ENCODE measurements around the gene ATF7IP2.
"Not testable (repeated sequence)": the region's sequence is repeated elsewhere in the genome, so short reads cannot be mapped to it uniquely, and the experiment has no call there.

Gene ATF7IP2

DNA sequence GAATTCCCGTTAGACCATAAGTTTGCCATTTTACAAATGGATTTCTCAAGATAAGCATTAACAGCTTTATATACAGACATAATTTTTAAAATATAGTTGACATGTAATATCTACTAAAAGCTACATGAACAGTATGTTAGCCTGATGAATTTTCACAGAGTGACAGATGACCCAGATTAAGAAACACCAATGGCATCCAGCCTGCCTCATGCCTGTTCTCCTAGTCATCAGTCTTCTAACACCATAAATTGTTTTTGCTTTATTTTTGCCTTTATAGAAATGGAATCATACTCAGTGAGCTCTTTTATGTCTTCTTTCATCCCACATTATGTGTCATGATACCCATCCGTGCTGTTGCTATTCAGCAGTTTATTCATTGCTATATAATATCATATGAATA lies 80.0 kb downstream of the ATF7IP2 start:
- DNase-seq: no peak

DNA sequence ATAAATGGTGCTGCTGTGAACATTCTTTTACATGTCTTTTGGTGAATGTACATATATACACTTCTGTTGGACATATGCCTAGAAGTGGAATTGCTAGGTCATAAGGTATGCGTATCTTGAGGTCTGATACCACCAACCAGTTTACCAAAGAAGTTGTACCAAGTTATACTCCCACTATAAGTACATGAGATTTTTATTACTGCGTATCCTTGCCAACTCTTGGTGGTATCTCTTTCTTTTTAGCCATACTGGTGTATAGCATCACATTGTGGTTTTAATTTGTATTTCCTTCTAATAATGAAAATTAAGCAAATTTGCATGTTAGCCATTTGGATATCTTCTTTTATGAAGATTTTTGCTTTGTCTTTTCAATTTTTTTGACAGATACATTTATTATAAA lies 80.5 kb downstream of the ATF7IP2 start:
- DNase-seq: no peak

DNA sequence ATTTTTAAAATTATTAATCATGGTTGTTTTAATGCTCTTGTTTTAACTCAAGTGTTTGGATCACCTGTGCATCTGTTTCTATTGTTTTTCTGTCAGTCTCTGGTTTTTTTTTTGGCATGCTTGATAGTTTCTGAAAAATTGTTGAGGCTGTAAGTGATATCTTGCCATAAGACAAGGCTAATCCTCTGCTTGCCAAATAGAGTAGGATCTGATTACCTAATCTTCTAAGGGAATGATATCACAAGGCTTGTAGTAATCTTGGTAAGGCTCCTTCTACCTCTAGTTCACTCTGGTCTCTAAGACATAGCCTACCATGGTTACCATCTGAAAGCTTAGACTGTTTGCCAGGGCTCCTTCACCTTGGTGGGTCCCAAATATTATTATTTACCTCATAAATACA lies 81.0 kb downstream of the ATF7IP2 start:
- DNase-seq: no peak

DNA sequence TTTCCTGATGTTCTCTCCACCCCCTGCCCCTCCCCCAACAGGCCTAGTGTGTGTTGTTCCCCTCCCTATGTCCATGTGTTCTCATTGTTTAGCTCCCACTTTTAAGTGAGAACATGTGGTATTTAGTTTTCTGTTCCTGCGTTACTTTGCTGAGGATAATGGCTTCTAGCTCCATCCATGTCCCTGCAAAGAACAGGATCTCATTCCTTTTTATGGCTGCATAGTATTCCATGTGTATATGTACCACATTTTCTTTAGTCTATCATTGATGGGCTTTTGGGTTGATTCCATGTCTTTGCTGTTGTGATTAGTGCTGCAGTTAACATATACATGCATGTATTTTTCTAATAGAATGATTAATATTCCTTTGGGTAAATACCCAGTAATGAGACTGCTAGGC lies 90.8 kb downstream of the ATF7IP2 start:
- not testable (repeated sequence) for DNase-seq

DNA sequence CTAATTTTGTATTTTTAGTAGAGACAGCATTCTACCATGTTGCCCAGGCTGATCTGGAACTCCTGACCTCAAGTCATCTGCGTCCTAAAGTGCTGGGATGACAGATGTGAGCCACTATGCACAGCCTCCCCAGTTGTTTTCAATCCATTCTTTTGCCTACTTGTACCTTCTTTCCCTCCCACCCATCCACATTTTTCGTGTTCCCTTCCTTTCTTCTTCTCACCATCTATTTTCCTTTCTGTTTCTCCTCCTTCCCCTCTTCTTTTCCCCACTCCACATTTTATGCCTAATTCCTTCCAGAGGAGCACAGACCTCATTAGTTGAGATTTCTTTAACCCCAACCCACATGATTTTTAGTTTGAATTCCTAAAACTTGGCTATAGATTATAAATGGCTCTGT lies 94.3 kb downstream of the ATF7IP2 start:
- DNase-seq: no peak

DNA sequence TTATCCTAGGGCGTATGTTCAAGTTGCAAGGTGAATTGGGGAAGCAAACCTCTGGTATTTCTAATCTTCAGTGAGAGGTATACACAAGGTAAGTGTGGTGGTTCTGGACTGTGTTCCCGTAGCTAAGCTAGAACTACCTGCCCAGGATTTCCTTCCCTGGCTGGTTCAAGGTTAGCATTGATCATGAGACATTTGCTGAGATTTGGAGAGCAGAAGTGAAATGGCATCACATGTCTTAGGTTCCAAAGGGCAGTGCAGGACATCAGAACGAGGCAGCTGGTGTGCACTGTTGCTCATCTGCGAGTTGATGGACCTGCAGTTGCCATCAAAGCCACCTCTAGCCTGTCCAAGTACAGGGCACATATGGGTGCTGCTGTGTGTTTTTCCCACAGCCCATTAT lies 99.3 kb downstream of the ATF7IP2 start:
- no peak for DNase-seq

DNA sequence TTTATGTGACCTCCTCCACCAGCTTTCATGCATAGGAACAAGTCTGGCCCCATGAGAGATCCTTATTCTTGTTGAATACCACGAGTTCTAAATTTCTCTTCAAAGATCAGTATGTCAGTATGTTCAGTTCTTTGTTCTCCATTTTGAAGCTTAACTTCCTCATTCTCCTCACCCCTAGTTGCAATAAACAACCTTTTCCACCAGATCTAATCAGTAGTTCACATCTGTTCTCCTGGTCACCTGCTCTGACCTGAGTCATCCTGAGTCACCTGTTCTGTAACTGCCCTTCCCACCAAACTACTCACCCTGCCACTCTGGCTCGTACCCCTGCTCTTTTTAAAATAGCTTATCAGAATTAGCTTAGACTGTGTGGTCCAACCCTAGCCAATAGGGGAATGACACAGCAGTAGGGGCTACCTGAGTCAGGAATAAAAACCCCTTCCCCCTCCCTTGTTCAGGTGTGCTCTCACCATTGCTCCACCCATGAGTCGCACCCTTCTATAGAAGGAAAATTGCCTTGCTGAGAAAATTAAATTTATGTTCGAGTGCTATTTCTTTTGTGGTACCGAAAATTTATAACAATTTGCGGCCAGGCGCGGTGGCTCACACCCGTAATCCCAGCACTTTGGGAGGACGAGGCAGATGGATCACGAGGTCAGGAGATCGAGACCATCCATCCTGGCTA lies 100.0 kb downstream of the ATF7IP2 start:
- no peak for DNase-seq

DNA sequence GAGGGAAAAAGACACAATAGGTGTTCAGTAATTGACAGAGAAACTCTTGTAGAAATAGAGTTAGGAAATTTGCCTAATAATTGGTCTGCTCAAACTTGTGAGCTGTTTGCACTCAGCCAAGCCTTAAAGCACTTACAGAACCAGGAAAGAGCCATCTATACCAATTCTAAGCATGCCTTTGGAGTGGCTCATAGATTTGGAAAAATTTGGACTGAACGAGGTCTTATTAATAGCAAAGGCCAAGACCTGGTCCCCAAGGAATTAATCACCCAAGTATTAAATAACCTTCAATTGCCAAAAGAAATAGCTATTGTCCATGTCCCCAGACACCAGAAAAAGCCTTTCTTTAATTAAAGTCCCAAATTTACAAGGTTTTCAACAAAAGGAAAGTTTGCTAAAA lies 104.3 kb downstream of the ATF7IP2 start:
- no peak for DNase-seq

DNA sequence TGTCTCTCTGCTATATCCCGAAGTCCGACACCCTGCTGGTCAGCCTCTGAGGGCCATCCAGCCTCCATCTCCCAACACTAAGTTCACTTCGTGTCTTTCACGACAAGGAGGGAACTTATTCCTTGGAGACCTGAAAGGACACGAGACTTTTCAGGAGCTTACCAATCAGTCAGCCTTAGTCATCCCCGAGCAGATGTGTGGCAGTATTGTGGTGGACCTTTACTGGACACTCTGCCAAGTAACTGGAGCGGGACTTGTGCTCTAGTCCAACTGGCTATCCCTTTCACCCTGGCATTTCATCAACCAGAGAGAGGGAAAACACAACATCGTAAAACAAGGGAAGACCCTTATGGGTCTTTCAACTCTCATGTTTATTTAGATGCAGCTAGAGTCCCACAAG lies 107.4 kb downstream of the ATF7IP2 start:
- no peak for DNase-seq

DNA sequence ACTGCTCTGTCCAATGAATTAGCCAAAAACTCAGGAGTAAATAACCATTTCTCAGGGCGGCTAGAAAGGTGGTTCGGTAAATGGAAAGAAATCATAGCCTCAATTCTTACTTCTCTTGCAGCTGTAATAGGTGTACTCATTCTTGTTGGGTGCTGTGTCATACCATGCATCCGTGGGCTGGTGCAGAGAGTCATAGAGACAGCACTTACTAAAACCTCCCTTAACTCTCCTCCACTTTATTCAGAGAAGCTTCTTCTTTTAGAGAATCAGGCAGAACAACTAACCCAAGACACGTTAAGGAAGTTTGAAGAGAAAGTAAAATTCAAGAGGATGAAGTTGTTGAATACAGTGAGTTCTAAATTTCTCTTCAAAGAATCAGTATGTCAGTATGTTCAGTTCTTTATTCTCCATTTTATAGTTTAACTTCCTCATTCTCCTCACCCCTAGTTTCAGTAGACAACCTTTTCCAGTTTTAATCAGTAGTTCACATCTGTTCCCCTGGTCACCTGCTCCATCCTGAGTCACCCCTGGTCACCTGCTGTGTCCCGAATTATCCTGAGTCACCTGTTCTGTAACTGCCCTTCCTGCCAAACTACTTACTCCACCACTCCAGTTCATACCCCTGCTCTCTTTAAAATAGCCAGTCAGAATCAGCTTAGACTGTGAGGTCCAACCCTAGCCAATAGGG lies 108.6 kb downstream of the ATF7IP2 start:
- no peak for DNase-seq

DNA sequence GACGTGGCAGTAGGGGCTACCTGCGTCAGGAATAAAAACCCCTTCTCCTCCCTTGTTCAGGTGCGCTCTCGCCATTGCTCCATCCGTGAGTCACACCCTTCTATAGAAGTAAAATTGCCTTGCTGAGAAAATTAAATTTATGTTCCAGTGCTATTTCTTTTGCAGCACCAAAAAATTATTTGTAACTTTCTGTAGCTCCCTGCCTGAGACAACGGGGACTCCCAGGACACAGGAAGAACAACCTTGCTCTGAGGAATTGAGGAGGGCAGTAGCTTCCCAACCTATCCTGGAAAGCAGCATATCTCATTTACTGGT lies 109.1 kb downstream of the ATF7IP2 start:
- no peak for DNase-seq

DNA sequence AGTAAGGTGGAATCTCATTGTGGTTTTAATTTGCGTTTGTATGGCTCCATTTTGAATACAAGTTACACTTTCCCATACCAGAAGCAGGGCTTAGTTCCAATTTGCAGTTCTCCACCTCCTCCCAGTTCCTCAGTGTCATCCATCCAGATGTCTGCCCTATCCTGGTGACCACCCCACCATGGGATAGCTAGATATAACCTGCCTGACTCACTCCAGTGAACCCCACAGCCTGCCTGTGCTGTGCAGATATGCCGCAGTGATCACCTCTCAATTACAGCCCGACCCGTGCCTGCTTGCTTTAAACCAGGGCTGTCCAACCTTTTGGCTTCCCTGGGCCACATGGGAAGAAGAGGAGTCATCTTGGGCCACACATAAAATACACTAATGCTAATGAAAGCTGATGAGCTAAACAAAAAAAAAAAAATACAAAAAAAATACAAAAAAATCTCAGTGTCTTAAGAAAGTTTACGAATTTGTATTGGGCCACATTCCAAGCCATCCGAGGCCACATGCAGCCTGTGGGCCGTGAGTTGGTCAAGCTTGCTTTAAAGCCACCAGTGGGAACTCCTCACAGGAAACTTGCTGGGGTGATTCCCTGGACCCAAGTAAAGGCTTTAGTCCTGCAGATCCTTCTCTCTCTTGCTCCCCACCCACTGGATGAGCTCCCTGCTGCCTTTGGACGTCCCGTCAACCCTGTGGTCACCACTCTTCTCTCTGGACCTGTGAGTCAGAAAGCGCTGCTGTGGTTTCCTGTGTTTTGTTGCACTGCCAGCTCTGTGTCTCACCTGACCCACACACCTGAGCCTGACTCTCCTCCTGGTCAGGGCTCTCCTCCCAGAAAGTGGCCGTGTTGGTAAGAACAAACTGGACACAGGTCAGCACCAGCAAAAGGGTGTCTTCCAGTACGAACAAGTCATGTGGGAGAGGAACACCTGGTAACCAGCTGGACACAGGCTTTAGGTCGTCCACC lies 111.6 kb downstream of the ATF7IP2 start:
- DNase-seq: no peak

DNA sequence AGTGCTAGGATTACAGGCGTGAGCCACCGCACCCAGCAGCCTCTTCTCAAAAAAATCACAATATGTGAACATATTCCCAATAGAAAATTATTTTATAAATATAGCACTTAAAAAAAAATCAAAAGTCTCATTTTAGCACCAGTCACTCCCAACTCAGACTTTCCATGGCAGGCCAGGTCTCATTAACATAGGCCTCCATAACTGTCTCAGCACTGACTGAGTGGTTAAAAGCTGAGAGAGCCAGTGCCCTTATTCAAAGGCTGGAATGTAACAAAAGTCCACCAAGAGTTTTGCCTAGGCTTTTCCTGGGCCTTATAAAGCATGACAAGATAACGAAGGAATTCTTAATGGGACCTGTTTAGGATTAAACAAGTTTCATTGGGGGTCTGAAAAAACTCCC lies 114.7 kb downstream of the ATF7IP2 start:
- no peak for DNase-seq

DNA sequence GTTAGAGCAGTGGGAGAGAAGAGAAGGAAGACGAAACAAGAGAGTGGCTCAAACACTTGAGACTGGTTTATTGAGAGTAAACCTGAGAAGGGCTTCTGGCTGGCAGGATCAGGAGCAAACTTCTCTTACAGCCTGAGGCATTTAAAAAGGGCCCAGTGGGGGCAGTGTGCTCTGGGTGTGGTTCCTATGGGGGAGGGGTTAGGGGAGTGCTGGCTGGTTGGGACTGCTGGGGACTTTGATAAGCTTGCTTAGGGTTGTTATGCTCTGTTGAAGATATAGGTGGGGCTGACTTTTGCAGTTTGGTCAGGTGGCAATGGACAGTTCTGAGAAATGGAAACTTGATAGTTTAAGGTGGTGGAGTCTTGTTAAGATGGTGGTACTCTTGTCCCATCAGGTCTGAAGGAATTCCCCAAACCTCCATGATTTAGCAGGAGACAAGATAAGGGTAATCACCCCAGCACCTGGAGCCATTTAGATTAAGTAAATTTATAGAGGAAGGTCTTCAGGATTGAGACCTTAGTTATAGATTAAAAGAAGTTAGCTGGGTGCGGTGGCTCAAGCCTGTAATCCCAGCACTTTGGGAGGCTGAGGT lies 115.3 kb downstream of the ATF7IP2 start:
- DNase-seq: no peak

DNA sequence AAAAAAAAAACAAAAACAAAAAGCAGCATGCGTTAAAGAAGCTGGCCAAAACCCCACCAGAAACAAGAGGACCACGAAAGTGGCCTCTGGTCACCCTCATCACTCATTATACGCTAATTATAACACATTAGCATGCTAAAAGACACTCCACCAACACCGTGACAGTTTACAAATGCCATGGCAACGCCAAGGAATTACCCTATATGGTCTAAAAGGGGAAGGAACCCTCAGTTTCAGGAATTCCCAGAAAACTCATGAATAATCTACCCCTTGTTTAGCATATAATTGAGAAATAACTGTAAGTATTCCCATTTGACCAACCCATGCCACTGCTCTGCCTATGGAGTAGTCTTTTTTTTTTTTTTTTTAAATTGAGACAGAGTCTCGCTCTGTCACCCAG lies 116.9 kb downstream of the ATF7IP2 start:
- DNase-seq: no peak

DNA sequence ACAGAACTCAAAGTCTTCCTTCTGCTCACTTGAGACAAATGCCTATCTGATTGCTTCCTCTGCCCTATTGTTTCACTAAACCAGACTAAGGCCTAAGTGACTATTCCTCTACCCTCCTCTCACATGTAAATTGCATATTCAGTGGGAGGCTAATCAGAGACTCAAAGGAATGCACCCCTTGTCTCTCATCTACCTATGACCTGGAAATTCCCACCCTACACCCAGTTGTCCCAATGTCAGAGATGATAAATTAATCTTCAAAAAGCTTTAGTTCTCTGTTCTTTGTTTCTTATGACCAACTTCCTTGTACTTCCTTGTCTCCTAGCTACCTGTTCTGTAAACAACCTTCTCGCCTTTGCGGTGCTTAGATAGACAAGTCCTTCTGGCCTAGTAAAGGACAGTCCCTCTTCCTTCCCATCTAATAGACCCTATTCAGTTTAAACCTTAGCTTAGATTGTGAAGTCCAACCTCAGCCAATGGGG lies 118.6 kb downstream of the ATF7IP2 start:
- DNase-seq: no peak

DNA sequence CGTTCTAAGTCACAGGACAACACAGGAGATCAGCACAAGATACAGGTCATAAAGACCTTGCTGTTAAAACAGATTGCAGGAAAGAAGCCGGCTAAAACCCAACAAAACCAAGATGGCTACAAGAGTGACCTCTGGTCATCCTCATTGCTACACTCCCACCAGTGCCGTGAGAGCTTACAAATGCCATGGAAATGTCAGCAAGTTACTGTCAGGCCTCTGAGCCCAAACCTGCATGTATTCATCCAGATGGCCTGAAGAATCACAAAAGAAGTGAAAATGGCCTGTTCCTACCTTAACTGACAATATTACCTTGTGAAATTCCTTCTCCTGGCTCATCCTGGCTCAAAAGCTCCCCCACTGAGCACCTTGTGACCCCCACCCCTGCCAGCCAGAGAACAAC lies 119.4 kb downstream of the ATF7IP2 start:
- DNase-seq: not testable (repeated sequence)

DNA sequence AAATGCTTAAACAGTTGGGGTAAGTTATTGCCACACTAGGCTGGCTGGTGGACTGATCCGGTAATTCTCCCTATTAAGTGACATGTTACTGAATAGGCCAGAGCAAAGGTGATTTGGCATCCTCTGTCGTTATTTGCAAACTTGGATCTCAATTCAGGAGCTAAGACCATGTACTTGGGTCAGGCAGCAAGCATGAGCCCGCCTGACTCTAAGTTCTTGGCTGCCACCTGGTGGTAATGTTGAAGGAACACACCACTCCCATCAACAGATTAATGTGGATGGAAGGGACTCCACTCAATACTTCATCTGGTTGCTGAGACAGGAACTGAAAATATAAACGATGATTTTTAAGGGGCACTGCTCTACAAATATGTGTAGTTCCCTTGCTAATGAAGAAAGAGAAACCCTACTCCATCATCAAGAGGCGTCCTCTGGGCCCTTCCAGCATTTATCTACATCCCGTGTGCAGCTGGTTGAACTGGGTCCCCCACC lies 123.7 kb downstream of the ATF7IP2 start:
- peak; percentile 78 for DNase-seq

DNA sequence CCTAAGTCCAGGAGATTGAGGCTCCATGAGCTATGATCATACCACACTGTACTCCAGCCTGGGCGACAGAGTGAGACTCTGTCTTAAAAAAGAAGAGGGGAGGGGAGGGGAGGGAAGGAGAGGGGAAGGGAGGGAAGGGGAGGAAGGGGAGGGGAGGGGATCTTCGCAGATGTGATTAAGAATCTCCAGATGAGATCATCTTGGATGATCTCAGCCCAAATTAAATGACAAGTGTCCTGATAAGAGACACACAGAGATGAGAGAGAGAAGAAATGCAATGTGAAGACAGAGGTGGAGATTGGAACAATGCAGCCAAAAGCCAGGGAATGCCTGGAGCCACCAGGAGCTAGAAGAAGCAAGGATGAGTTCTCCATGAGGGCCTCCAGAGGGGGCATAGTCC lies 124.4 kb downstream of the ATF7IP2 start:
- no peak for DNase-seq

DNA sequence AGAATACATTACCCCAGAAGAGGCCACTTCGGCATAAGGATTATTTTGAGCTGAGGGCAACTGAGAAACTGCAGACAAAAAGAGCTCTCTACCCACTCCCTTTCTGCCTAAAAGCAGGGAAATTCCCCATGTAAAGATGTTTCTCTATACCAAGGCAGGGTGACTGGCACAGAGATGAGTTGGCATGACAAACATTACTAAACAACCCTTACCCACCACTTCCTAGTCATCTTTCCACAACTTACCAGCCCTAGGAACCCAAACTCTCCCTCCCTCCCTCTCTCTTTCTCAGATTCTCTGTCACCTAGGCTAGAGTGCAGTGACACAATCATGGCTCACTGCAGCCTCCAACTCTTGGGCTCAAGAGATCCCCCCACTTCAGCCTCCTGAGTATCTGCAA lies 126.0 kb downstream of the ATF7IP2 start:
- no peak for DNase-seq

DNA sequence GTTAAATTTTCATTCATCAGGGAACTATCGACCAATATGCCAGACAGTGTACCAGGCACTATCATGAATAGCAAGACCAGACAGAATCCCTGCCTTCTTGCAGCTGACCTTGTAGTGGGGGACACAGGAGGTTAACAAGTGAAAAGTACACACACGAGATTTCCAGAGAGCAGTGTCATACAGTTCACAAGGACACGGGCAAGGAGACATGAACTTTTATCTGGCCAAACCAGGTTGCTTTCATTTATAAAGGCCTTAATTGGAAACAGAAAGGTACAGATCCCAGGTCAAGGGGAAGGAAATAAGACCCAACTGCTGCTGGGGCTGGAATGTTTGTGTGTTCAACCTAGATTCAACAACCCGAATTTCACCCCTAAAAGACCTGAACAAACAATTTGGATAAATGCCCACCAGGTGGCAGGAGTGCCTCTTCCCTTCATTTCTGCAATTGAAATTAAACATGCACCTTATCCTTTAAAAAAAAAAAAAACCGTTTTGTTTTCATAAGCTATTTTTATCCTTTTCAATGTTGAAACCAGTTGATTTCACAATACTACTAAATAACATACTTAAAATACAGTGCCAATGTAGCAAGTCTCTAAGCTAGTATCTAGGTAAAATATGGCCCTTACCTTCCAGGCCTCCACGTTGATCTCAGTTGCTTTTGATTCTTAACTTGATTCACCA lies 128.7 kb downstream of the ATF7IP2 start:
- DNase-seq: peak; percentile 30

DNA sequence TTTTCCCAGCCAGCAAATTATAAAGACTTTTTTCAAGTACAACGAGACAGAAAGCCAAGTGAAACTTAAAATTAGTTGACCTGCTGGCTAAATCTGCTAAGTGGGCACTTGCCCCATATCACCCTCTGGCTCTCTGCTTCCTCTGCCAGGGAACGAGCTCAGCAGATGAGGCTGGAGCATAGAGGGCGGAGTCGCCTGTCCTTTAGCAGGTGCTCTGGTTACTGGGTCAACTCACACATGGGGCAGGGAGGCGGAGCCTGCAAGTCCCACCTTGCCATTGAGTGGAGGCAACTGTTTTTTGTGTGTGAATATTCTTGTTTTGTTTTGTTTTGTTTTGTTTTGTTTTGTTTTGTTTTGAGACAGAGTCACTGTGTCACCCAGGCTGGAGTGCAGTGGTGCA lies 132.0 kb downstream of the ATF7IP2 start:
- DNase-seq: no peak
